Endothelial cell of umbilical vein (primary cell): ENCODE results near the gene CCR4. TPM values are rescaled to one million over a fixed set of nuclear protein-coding genes. Genes with fewer than 3 reads are reported as not detected.

ENCODE experiments used
- BruUV-seq: library from RNA; stranded (reverse); fragments of 400-500 nt; replicated peaks from 2 replicates; lab custom pipeline; 2021; lab: Mats Ljungman, UMichigan
- CTCF ChIA-PET: fragments of 300-600, 350-600 bp; sonication (Branson Sonifier 250); formaldehyde crosslinking; loops from one replicate; lab custom pipeline; 2021; ENCODE audit warnings: antibody characterized with exemption, inconsistent platforms; lab: Charles Lee
- POLR2A ChIA-PET: fragments of 300-600, 350-600 bp; sonication (Branson Sonifier 250); formaldehyde crosslinking; loops from one replicate; lab custom pipeline; 2021; ENCODE audit warnings: antibody characterized with exemption, inconsistent platforms; lab: Charles Lee
- DNase-seq: peaks from one replicate; pipeline ENCODE4 v3.0.0-alpha.2; 2011; ENCODE audit warnings: low read depth, low spot score
- FAIRE-seq: peaks from 2 replicates; lab custom pipeline; 2011; peaks lifted over from hg19 to GRCh38; lab: Jason Lieb, UNC
- H2AFZ ChIP-seq: 2 replicates; pipeline ENCODE4 v1.6.0; 2012; ENCODE audit warnings: low read depth, low read length, control low read depth, inconsistent platforms
- H3K27ac ChIP-seq: 2 replicates; pipeline ENCODE4 v1.5.1; 2011; ENCODE audit warnings: low read depth, mild to moderate bottlenecking, control low read depth, low read length, moderate library complexity; ENCODE audit not compliant: insufficient read depth
- H3K27me3 ChIP-seq, 2 experiments: 2 replicates each; pipeline versions ENCODE4 v1.6.0 to v1.6.1; 2011; ENCODE audit warnings: low read length in 2 of 2, mixed read lengths in 1 of 2; ENCODE audit not compliant: control insufficient read depth in 2 of 2, insufficient read depth in 2 of 2
- H3K36me3 ChIP-seq, 2 experiments: 2 replicates in 1 of 2; 3 replicates in 1 of 2; pipeline ENCODE4 v1.5.1; 2011; ENCODE audit warnings: low read length in 2 of 2, mild to moderate bottlenecking in 1 of 2, moderate library complexity in 1 of 2; ENCODE audit not compliant: control insufficient read depth in 2 of 2, insufficient read depth in 2 of 2; ENCODE audit errors: extremely low read depth in 1 of 2
- H3K4me1 ChIP-seq: 3 replicates; pipeline ENCODE4 v1.5.1; 2011; ENCODE audit warnings: mild to moderate bottlenecking, low read length; ENCODE audit not compliant: control insufficient read depth, insufficient read depth; ENCODE audit errors: extremely low read depth
- H3K4me2 ChIP-seq: 2 replicates; pipeline ENCODE4 v1.6.1; 2011; ENCODE audit warnings: low read length, control low read depth, mixed read lengths; ENCODE audit not compliant: insufficient read depth
- H3K4me3 ChIP-seq, 3 experiments: fragments of 200-600 bp in 1 of 3; sonication (generic), shearing (Covaris generic) in 1 of 3; replicated peaks in 1 of 3; 2 replicates each; pipeline ENCODE4 v1.5.1; 2011 to 2016; ENCODE audit warnings: control low read depth in 3 of 3, low read length in 3 of 3, mild to moderate bottlenecking in 2 of 3, inconsistent platforms in 1 of 3, low read depth in 1 of 3, moderate library complexity in 1 of 3; ENCODE audit not compliant: insufficient read depth in 1 of 3
- H3K79me2 ChIP-seq: 2 replicates; pipeline ENCODE4 v1.6.0; 2012; ENCODE audit warnings: low read length, inconsistent platforms; ENCODE audit not compliant: control insufficient read depth, insufficient read depth
- H3K9ac ChIP-seq: replicated peaks from 2 replicates; pipeline ENCODE3; 2011; ENCODE audit warnings: low read length, control low read depth; ENCODE audit not compliant: insufficient read depth; ENCODE audit errors: extremely low read depth
- H3K9me1 ChIP-seq: replicated peaks from 3 replicates; pipeline ENCODE4 v1.6.0; 2011; ENCODE audit warnings: mild to moderate bottlenecking, low read length; ENCODE audit not compliant: control insufficient read depth, insufficient read depth; ENCODE audit errors: extremely low read depth
- H3K9me3 ChIP-seq: replicated peaks from 2 replicates; pipeline ENCODE4 v1.5.1; 2012; ENCODE audit warnings: low read length, inconsistent platforms; ENCODE audit not compliant: control insufficient read depth, insufficient read depth
- H4K20me1 ChIP-seq: replicated peaks from 2 replicates; pipeline ENCODE3; 2011; ENCODE audit warnings: mild to moderate bottlenecking, low read length; ENCODE audit not compliant: control insufficient read depth, insufficient read depth; ENCODE audit errors: extremely low read depth
- EZH2 ChIP-seq: IDR thresholded peaks from 2 replicates; pipeline ENCODE4 v1.6.1; 2012; ENCODE audit warnings: borderline replicate concordance, low read depth, mild to moderate bottlenecking, moderate library complexity, low read length, inconsistent platforms; ENCODE audit not compliant: severe bottlenecking
- FOS ChIP-seq: IDR thresholded peaks from 2 replicates; pipeline ENCODE4 v1.6.1; 2011; ENCODE audit warnings: mild to moderate bottlenecking, low read length, moderate library complexity, borderline replicate concordance; ENCODE audit not compliant: insufficient read depth
- GATA2 ChIP-seq: IDR thresholded peaks from 2 replicates; pipeline ENCODE4 v1.7.0; 2011; ENCODE audit warnings: low read depth, mild to moderate bottlenecking, moderate library complexity, mixed read lengths, low read length; ENCODE audit not compliant: insufficient read length, insufficient read depth
- JUN ChIP-seq: IDR thresholded peaks from 2 replicates; pipeline ENCODE4 v1.6.1; 2011; ENCODE audit warnings: borderline replicate concordance, low read depth; ENCODE audit not compliant: insufficient read length, insufficient read depth
- MAX ChIP-seq: IDR thresholded peaks from 2 replicates; pipeline ENCODE4 v1.6.1; 2011; ENCODE audit not compliant: insufficient read depth, insufficient read length
- MYC ChIP-seq: IDR thresholded peaks from one replicate; pipeline ENCODE4 v1.6.1; 2011; ENCODE audit warnings: mild to moderate bottlenecking, low read depth, low read length
- POLR2A ChIP-seq: IDR thresholded peaks from 2 replicates; pipeline ENCODE4 v1.6.1; 2012; ENCODE audit warnings: low read depth, mild to moderate bottlenecking, control low read depth, low read length
- POLR2AphosphoS5 ChIP-seq: IDR thresholded peaks from 2 replicates; pipeline ENCODE4 v1.6.1; 2012; ENCODE audit warnings: low read depth, mild to moderate bottlenecking, control low read depth, low read length, moderate library complexity; ENCODE audit not compliant: insufficient read depth
- dilution Hi-C: fragments of 300-500 bp; cut with MboI; formaldehyde crosslinking; loops from one replicate; pipeline ENCODE4 v1.15.0; 2019; ENCODE audit warnings: low sequenced_read_pairs; ENCODE audit not compliant: extremely low pct_ligation_motif_present
- intact Hi-C: fragments of 100-400 bp; cut with micrococcal nuclease; formaldehyde crosslinking; loops from one replicate; pipeline ENCODE4 v1.10.0; 2022
- polyA plus RNA-seq, 4 experiments: library from polyadenylated mRNA; depleted of rRNA in 3 of 4; stranded (reverse) in 3 of 4; unstranded in 1 of 4; fragments of >200 nt; gene quantifications; 2 replicates each; pipeline versions ENCODE4 v1.2.1 to v1.2.3, GENCODE V29; 2011 to 2012; ENCODE audit warnings: missing spikeins in 1 of 4
- total RNA-seq: library from RNA; stranded (reverse); gene quantifications from 2 replicates; pipeline ENCODE4 v1.2.3, GENCODE V29; 2021
- TF ChIP-seq, protein P1 (sequence below), 2 donors: IDR thresholded peaks; 1 replicate in 1 of 2; 2 replicates in 1 of 2; pipeline ENCODE4 v1.5.1; 2011; ENCODE audit warnings: low read length in 2 of 2, mild to moderate bottlenecking in 2 of 2, moderate library complexity in 2 of 2, control low read depth in 1 of 2, inconsistent platforms in 1 of 2, low read depth in 1 of 2; ENCODE audit not compliant: insufficient read depth in 1 of 2; ENCODE audit errors: extremely low read depth in 1 of 2

CCR4 gene
- total and polyA plus RNA-seq, 2 donors (not counting 3 experiments of a cell fraction or from before 2014, with no cell fraction given) = not detected

GRCh38 chr3:32994045-32994444, 42.6 kb downstream of the CCR4 start:
- FAIRE-seq (no peak), DNase-seq (no peak)
- no peak overlapping the region for H2AFZ ChIP-seq
- H3K27me3 ChIP-seq = no peaks in the 10 kb centered on the region
- H3K27ac ChIP-seq = no peak overlapping the region
- no peaks in the 10 kb centered on the region for H3K36me3 ChIP-seq
- TF ChIP-seq MYC = no peak
- TF ChIP-seq GATA2 = no peak
- no peak for TF ChIP-seq MAX
- TF ChIP-seq JUN = no peak
- TF ChIP-seq FOS = no peak
- no peak for TF ChIP-seq EZH2
- TF ChIP-seq POLR2AphosphoS5 = no peak
- no peak for TF ChIP-seq POLR2A
- TF ChIP-seq, protein P1, sequence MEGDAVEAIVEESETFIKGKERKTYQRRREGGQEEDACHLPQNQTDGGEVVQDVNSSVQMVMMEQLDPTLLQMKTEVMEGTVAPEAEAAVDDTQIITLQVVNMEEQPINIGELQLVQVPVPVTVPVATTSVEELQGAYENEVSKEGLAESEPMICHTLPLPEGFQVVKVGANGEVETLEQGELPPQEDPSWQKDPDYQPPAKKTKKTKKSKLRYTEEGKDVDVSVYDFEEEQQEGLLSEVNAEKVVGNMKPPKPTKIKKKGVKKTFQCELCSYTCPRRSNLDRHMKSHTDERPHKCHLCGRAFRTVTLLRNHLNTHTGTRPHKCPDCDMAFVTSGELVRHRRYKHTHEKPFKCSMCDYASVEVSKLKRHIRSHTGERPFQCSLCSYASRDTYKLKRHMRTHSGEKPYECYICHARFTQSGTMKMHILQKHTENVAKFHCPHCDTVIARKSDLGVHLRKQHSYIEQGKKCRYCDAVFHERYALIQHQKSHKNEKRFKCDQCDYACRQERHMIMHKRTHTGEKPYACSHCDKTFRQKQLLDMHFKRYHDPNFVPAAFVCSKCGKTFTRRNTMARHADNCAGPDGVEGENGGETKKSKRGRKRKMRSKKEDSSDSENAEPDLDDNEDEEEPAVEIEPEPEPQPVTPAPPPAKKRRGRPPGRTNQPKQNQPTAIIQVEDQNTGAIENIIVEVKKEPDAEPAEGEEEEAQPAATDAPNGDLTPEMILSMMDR (IDR thresholded peaks at IDR 0.05; ENCODE audit: extremely low read depth in 1 of 2, insufficient read depth in 1 of 2, low read depth in 1 of 2, low read length in 2 of 2) = no peak
- H3K4me3 ChIP-seq = no peak overlapping the region
- CTCF ChIA-PET = no interaction called here
- H3K4me1 ChIP-seq = peaks cover 6% of the 10 kb centered on the region
- POLR2A ChIA-PET = no interaction called here
- dilution Hi-C loops = no loop called here
- H3K4me2 ChIP-seq = no peak overlapping the region
- no peaks in the 10 kb centered on the region for H3K9me3 ChIP-seq
- H3K79me2 ChIP-seq = no peaks in the 10 kb centered on the region
- H3K9ac ChIP-seq = no peak overlapping the region
- no TSS peak for BruUV-seq
- H4K20me1 ChIP-seq = no peaks in the 10 kb centered on the region
- intact Hi-C loops = no loop called here
- H3K9me1 ChIP-seq = no peaks in the 10 kb centered on the region
